22Rv1 (cell line): Measurements from ENCODE around the gene ADGRA1.
"Not testable (repeated sequence)": the region's sequence is repeated elsewhere in the genome, so short reads cannot be mapped to it uniquely, and the experiment has no call there.

Experiments
- H3K27ac ChIP-seq: fragments of 450-650 bp; 2 replicates; pipeline ENCODE4 v1.5.1; 2017
- ZFX ChIP-seq: fragments of 450-650 bp; IDR thresholded peaks from 2 replicates; pipeline ENCODE4 v1.6.1; 2017; ENCODE audit warnings: antibody characterized with exemption, borderline replicate concordance
- TF ChIP-seq, protein P1 (sequence below): fragments of 450-650 bp; IDR thresholded peaks from 2 replicates; pipeline ENCODE4 v1.5.1; 2017; ENCODE audit warnings: mild to moderate bottlenecking

The ADGRA1 gene

DNA sequence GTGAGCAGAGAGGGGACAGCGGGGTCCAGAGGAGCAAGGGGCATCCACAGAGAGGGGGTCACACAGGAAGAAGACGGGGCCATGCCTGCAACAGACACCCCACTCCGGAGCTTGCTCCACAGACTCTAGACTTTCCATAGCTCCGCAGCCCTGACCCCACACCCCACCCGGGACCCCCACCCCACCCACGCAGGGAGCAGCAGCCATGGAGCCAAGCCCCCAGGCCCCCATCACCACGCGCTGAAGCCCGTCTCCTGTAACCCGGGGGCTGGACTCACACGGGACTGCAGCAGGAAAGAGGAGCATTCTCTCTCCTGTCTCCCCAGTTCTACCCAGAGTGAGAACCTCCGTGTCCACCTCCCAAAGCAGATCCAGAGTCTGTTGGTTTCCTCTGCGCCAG lies 38.8 kb upstream of the ADGRA1 start:
- TF ChIP-seq ZFX, result no peak
- TF ChIP-seq, protein P1, sequence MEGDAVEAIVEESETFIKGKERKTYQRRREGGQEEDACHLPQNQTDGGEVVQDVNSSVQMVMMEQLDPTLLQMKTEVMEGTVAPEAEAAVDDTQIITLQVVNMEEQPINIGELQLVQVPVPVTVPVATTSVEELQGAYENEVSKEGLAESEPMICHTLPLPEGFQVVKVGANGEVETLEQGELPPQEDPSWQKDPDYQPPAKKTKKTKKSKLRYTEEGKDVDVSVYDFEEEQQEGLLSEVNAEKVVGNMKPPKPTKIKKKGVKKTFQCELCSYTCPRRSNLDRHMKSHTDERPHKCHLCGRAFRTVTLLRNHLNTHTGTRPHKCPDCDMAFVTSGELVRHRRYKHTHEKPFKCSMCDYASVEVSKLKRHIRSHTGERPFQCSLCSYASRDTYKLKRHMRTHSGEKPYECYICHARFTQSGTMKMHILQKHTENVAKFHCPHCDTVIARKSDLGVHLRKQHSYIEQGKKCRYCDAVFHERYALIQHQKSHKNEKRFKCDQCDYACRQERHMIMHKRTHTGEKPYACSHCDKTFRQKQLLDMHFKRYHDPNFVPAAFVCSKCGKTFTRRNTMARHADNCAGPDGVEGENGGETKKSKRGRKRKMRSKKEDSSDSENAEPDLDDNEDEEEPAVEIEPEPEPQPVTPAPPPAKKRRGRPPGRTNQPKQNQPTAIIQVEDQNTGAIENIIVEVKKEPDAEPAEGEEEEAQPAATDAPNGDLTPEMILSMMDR, result no peak
- no peak overlapping the region for H3K27ac ChIP-seq

DNA sequence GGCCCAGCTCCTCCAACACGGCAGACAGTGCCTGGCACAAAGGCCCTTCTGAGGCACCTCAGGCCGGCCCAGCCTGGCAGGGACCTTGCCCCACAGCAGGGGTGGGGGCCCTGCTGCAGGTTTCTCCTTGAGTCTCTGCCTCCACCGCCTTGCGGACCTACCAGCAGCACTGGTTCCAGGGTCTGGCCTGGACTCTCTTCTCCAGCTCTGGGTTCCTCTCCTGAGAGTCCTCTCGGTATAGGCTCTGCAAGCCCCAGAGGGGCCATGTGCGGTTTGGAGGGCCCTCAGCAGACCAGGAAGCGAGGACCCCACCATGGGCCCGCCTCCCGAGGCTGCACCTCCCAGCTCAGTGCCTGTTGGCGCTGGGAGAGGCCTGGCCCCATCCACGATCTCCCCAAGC lies 38.1 kb upstream of the ADGRA1 start:
- H3K27ac ChIP-seq, result no peak overlapping the region
- TF ChIP-seq, protein P1, result no peak
- no peak for TF ChIP-seq ZFX

DNA sequence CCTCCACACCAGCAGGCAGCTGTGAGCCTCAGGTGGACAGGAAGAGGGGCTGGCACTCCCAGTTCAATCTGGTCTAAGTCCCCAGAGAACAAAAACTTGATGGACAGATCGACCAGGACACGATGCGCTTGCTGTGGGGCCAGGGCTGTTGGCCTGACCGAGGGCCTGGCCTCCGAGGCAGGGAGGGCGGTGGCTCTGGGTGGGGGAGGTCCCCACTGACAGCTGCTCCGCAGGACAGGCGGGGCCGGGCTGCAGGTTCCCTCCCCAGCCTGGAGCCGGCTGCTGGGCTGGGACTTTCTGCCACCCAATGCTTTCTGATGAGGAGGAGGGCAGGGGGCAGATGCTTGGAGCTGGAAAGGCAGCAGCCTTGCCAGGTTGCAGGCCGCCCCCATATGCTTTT lies 37.4 kb upstream of the ADGRA1 start:
- H3K27ac ChIP-seq, result no peak overlapping the region
- TF ChIP-seq ZFX, result no peak
- TF ChIP-seq, protein P1, result no peak

DNA sequence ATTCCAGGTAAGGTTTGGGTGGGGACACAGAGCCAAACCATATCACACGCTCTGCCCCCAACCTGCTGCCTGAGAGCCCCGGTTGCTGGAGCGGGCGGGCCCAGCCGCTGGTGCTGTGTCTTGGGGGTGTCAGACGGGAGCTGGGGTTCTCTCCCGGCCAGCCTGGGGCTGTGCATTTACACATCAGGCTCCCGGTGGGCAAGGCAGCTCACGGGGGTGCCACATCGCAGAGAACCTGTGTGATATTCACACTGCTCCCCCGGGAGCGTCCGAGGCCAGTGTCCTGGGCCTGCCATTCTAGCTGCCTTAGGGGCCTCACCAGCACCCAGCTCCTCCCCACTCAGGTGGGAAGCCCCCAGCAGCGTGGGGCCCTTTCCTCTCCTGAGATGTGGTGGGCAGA lies 35.6 kb upstream of the ADGRA1 start:
- TF ChIP-seq, protein P1, result no peak
- TF ChIP-seq ZFX, result no peak
- no peak overlapping the region for H3K27ac ChIP-seq

DNA sequence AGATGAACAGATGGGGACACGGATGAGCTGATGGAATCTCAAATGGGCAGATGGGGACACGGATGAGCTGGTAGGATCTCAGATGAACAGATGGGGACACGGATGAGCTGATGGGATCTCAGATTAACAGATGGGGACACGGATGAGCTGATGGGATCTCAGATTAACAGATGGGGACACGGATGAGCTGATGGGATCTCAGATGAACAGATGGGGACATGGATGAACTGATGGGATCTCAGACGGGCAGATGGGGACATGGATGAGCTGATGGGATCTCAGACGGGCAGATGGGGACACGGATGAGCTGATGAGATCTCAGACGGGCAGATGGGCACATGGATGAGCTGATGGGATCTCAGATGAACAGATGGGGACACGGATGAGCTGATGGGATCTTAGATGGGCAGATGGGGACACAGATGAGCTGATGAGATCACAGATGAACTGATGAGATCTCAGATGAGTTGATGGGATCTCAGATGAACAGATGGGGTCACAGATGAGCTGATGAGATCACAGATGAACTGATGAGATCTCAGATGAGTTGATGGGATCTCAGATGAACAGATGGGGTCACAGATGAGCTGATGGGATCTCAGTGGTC lies 34.1 kb upstream of the ADGRA1 start:
- H3K27ac ChIP-seq, result not testable (repeated sequence)

DNA sequence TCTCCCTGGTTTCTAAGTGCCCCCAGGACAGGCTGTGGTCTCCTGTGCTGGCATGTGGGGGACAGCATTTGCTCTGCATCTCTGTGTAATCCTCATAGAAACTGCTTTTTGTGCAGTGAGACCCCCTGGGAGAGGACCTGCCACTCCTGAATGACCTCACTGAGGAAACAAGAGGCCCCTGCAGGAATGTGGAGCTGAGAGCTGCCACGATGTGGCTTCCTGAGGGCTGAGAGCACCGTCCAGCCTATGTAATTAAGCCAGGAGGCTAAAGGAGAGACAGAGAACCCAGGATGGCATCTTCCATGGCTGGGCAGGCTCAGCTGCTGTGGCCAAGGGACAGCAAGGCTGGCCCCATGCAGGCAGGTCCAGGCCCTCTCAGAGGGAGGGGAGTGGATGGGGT lies 32.3 kb upstream of the ADGRA1 start:
- H3K27ac ChIP-seq, result no peak overlapping the region
- TF ChIP-seq ZFX, result no peak
- TF ChIP-seq, protein P1, result no peak

DNA sequence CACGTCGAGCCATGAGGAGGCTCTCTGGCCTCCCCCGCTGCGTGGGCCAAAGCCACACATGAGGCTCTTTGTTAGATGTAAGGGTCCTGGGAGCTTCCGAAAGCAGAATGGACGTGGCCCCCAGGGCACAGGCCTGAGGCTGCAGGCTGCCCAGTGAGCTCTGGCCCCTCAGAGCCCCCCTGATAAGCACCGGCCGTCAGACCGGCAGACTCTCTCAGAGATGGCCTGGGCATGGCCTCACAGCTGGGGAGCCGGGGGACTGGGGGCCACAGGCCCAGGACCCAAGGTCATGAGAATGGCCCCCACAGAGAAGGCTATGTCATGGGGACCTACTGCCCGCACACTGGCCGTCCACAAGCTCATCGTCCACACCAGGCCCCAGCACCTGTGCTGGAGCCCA lies 31.7 kb upstream of the ADGRA1 start:
- no peak overlapping the region for H3K27ac ChIP-seq
- TF ChIP-seq, protein P1, result no peak
- no peak for TF ChIP-seq ZFX

DNA sequence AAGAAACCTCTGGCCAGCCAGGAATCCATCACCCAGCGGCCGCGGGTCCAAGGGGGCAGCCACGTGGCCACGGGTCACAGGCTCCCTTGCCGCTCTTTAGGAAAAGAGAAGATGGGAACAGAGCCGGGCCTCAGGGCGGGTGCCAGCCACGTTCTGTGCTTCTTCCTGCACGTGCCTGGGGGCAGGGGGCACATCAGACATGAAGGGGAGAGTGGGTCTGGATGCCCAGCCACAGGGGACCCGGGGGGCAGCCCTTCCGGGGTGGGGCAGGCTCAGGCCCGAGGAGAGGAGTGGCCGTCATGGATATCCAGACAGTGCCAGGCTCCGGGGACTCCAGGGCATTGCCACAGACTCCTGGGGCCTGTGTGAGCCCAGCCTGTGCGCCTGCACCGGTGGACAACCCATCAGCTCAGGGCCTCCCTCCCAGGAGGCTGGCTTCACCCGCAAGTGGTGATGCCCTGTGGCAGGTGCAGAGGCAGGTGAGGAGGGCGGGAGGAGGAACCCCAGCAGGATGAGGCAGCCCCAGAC lies 31.0 kb upstream of the ADGRA1 start:
- TF ChIP-seq, protein P1, result no peak
- H3K27ac ChIP-seq, result no peak overlapping the region
